B cell (primary cell): Measurements from ENCODE around the gene SOX13. TPM values are rescaled to one million over a fixed set of nuclear protein-coding genes. Genes with fewer than 3 reads are reported as not detected.
"Not testable (repeated sequence)": the region's sequence is repeated elsewhere in the genome, so short reads cannot be mapped to it uniquely, and the experiment has no call there.

ENCODE experiments used
- ATAC-seq: fragments of 200-7000 bp; cut with Tn5 transposase; one replicate; pipeline ENCODE4 v1.10.0; 2021; ENCODE audit warnings: low read depth, mild to moderate bottlenecking, moderate number of reproducible peaks, moderate library complexity
- CTCF ChIA-PET: fragments of 350-600 bp; sonication (Branson Sonifier 250); formaldehyde crosslinking; loops from one replicate; lab custom pipeline; 2021; ENCODE audit warnings: antibody characterized with exemption, inconsistent platforms; lab: Charles Lee
- POLR2A ChIA-PET: fragments of 350-600 bp; sonication (Branson Sonifier 250); formaldehyde crosslinking; loops from one replicate; lab custom pipeline; 2021; ENCODE audit warnings: antibody characterized with exemption; lab: Charles Lee
- DNase-seq: peaks from one replicate; pipeline ENCODE4 v3.0.0; 2013
- H2AFZ ChIP-seq: 2 replicates; pipeline ENCODE4 v1.6.1; 2012; ENCODE audit warnings: mild to moderate bottlenecking, low read depth, low read length; ENCODE audit not compliant: insufficient read depth, poor library complexity, severe bottlenecking
- H3K27ac ChIP-seq, 2 donors: 1 replicate in 1 of 2; 2 replicates in 1 of 2; pipeline ENCODE4 v1.5.1; 2012 to 2013; ENCODE audit warnings: low read length in 2 of 2, mild to moderate bottlenecking in 2 of 2, moderate library complexity in 1 of 2
- H3K27me3 ChIP-seq, 4 experiments: fragments of 200-600 bp in 1 of 4; sonication (generic) in 1 of 4; replicated peaks in 1 of 4; 1 replicate in 2 of 4; 2 replicates in 2 of 4; pipeline versions ENCODE4 v1.6.1 to v1.7.0; 2013 to 2016; ENCODE audit warnings: low read length in 3 of 4, mild to moderate bottlenecking in 2 of 4, mixed read lengths in 1 of 4, moderate library complexity in 1 of 4; ENCODE audit not compliant: insufficient read depth in 4 of 4, control insufficient read depth in 3 of 4; ENCODE audit errors: control extremely low read depth in 1 of 4
- H3K36me3 ChIP-seq, 2 experiments: replicated peaks in 1 of 2; 1 replicate in 1 of 2; 2 replicates in 1 of 2; pipeline versions ENCODE4 v1.6.1 to v1.7.1; 2013; ENCODE audit warnings: low read length in 1 of 2; ENCODE audit not compliant: insufficient read depth in 2 of 2, control insufficient read depth in 1 of 2; ENCODE audit errors: control extremely low read depth in 1 of 2, extremely low read depth in 1 of 2
- H3K4me1 ChIP-seq, 2 donors: fragments of 200-600 bp in 1 of 2; sonication (generic) in 1 of 2; 1 replicate in 1 of 2; 2 replicates in 1 of 2; pipeline versions ENCODE4 v1.5.1 to v1.6.1; 2013 to 2017; ENCODE audit warnings: low read length in 2 of 2; ENCODE audit not compliant: control insufficient read depth in 2 of 2, insufficient read depth in 2 of 2
- H3K4me2 ChIP-seq: replicated peaks from 2 replicates; pipeline ENCODE3; 2012; ENCODE audit warnings: mild to moderate bottlenecking, low read depth, low read length; ENCODE audit not compliant: poor library complexity, severe bottlenecking
- H3K4me3 ChIP-seq, 5 experiments: fragments of 200-600 bp in 1 of 5; sonication (generic) in 1 of 5; 1 replicate in 3 of 5; 2 replicates in 2 of 5; pipeline versions ENCODE4 v1.5.1 to v1.7.0; 2011 to 2016; ENCODE audit warnings: low read length in 4 of 5, mild to moderate bottlenecking in 4 of 5, low read depth in 2 of 5, control low read depth in 1 of 5, moderate library complexity in 1 of 5; ENCODE audit not compliant: insufficient read depth in 1 of 5; ENCODE audit errors: control extremely low read depth in 1 of 5, extremely low read depth in 1 of 5
- H3K79me2 ChIP-seq: fragments of 200-600 bp; sonication (generic); one replicate; pipeline ENCODE4 v1.6.0; 2016; ENCODE audit warnings: low read length; ENCODE audit not compliant: control insufficient read depth, insufficient read depth
- H3K9ac ChIP-seq: fragments of 200-600 bp; sonication (generic); 2 replicates; pipeline ENCODE4 v1.6.1; 2017; ENCODE audit warnings: mild to moderate bottlenecking, low read length, moderate library complexity
- H3K9me3 ChIP-seq, 3 donors: one replicate each; pipeline versions ENCODE4 v1.6.1 to v1.7.1; 2013; ENCODE audit warnings: low read length in 2 of 3; ENCODE audit not compliant: control insufficient read depth in 2 of 3, insufficient read depth in 1 of 3; ENCODE audit errors: control extremely low read depth in 1 of 3
- H4K20me1 ChIP-seq: 2 replicates; pipeline ENCODE4 v1.6.0; 2012; ENCODE audit warnings: mild to moderate bottlenecking, low read length; ENCODE audit not compliant: insufficient read depth, control insufficient read depth, poor library complexity, severe bottlenecking
- H3K27ac Mint-ChIP-seq: one replicate; pipeline ENCODE4 v1.8.0; 2021; ENCODE audit warnings: mixed read lengths
- H3K27me3 Mint-ChIP-seq: one replicate; pipeline ENCODE4 v1.8.0; 2021; ENCODE audit warnings: mixed read lengths
- H3K4me1 Mint-ChIP-seq: one replicate; pipeline ENCODE4 v1.8.0; 2021; ENCODE audit warnings: mixed read lengths
- H3K4me3 Mint-ChIP-seq: one replicate; pipeline ENCODE4 v1.8.0; 2021; ENCODE audit warnings: mixed read lengths
- H3K9me3 Mint-ChIP-seq: one replicate; pipeline ENCODE4 v1.8.0; 2022; ENCODE audit warnings: mixed read lengths; ENCODE audit not compliant: insufficient read depth
- EZH2 ChIP-seq: IDR thresholded peaks from 2 replicates; pipeline ENCODE4 v1.6.1; 2012; ENCODE audit warnings: borderline replicate concordance, low read depth, mild to moderate bottlenecking, moderate library complexity, low read length; ENCODE audit not compliant: insufficient read depth, poor library complexity, severe bottlenecking
- WGBS: methylation state at CpG from one replicate; pipeline ENCODE4 v1.1.5; 2013; ENCODE audit warnings: missing lambda C conversion rate; ENCODE audit not compliant: insufficient coverage; 5-methylcytosine and 5-hydroxymethylcytosine counted together
- intact Hi-C: fragments of 100-400 bp; cut with micrococcal nuclease; formaldehyde crosslinking; loops from one replicate; pipeline ENCODE4 v1.10.0; 2022
- polyA plus RNA-seq: library from polyadenylated mRNA; depleted of rRNA; stranded (reverse); fragments of >200 nt; gene quantifications from 2 replicates; pipeline ENCODE4 v1.2.3, GENCODE V29; 2012
- total RNA-seq, 2 donors: library from RNA; stranded (reverse); fragments of 120-200 nt in 1 of 2; gene quantifications; 1 replicate in 1 of 2; 2 replicates in 1 of 2; pipeline versions ENCODE4 v1.2.3 to v1.2.4, GENCODE V29; 2013 to 2022
- TF ChIP-seq, protein P1 (sequence below): fragments of 200-600 bp; IDR thresholded peaks from one replicate; pipeline ENCODE4 v1.8.0; 2022; ENCODE audit warnings: antibody characterized with exemption, mild to moderate bottlenecking

SOX13 gene
- total and polyA plus RNA-seq, 2 donors (not counting 1 experiment from before 2014, with no cell fraction given) = 0.15 to 1.3 TPM

DNA sequence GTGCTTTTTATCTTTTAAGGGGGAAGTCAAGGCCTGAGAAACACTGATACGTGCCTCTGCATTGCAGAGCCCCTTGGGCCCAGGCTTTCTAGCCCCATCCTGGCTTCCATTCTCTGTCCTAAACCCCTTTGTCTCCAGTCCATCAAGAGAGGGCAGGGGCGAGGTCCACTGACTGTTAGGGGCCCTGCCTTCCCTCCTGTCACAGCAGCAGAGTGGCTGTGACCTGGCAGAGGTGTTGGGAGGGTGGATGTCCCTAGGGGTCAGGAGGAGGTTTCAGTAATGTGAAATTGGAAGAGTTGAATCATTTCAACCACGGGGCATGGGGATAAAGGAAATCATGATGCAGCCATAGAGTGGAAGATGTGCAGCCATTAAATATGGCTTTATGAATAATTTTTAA, 24.0 kb downstream of the SOX13 start:
- Mint-ChIP-seq H3K4me3 (no peak overlapping the region), H3K4me1 (no peaks in the 10 kb centered on the region), H3K9me3 (no peaks in the 10 kb centered on the region), H3K27me3 (peaks cover 24% of the 10 kb centered on the region), H3K27ac (no peak overlapping the region)
- Histone ChIP-seq H3K27me3 (peaks cover 0 to 11% (median 0%) of the 10 kb centered on the region in 4 experiments), H3K36me3 (no peaks in the 10 kb centered on the region), H3K27ac (no peak overlapping the region), H3K4me1 (peaks cover 0 to 3% of the 10 kb centered on the region in 2 donors), H2AFZ (no peak overlapping the region), H3K79me2 (no peaks in the 10 kb centered on the region), H4K20me1 (no peaks in the 10 kb centered on the region), H3K9ac (no peak overlapping the region), H3K4me3 (no peak overlapping the region), H3K9me3 (no peaks in the 10 kb centered on the region), H3K4me2 (no peak overlapping the region)
- CTCF ChIA-PET = no interaction called here
- POLR2A ChIA-PET = no interaction called here
- ATAC-seq = no peak
- 50% methylated on average over 1 of the region's 3 CpGs for WGBS
- DNase-seq = no peak
- intact Hi-C loops = no loop called here
- TF ChIP-seq, protein P1, sequence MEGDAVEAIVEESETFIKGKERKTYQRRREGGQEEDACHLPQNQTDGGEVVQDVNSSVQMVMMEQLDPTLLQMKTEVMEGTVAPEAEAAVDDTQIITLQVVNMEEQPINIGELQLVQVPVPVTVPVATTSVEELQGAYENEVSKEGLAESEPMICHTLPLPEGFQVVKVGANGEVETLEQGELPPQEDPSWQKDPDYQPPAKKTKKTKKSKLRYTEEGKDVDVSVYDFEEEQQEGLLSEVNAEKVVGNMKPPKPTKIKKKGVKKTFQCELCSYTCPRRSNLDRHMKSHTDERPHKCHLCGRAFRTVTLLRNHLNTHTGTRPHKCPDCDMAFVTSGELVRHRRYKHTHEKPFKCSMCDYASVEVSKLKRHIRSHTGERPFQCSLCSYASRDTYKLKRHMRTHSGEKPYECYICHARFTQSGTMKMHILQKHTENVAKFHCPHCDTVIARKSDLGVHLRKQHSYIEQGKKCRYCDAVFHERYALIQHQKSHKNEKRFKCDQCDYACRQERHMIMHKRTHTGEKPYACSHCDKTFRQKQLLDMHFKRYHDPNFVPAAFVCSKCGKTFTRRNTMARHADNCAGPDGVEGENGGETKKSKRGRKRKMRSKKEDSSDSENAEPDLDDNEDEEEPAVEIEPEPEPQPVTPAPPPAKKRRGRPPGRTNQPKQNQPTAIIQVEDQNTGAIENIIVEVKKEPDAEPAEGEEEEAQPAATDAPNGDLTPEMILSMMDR = no peak
- TF ChIP-seq EZH2 = no peak

DNA sequence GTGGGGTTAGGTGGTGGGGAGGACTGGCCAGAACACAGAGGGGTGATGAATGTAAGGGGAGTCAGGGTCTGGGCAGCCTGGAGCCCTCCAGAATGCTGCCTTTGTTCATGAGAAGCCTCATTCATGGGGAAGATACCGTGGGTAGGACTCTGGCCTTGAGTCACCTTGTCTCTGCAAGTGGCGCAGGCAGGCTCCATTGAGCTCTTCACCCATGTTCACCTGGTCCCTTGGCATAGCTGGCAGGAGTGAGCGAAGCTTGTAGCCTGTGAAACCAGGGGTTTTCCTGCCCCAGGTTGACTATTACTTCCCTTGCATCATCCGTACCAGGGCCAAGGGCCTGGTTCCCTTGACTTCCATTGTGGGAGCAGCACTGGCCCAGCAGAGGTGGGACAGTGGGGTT, 25.8 kb downstream of the SOX13 start:
- Histone ChIP-seq H2AFZ (no peak overlapping the region), H3K4me2 (no peak overlapping the region), H3K4me1 (peaks cover 17 to 21% of the 10 kb centered on the region in 2 donors), H3K4me3 (no peak overlapping the region), H4K20me1 (no peaks in the 10 kb centered on the region), H3K36me3 (no peaks in the 10 kb centered on the region), H3K79me2 (no peaks in the 10 kb centered on the region), H3K9ac (no peak overlapping the region), H3K9me3 (no peaks in the 10 kb centered on the region), H3K27ac (no peak overlapping the region), H3K27me3 (peaks cover 0 to 13% (median 0%) of the 10 kb centered on the region in 4 experiments)
- H3K27ac Mint-ChIP-seq = no peak overlapping the region
- no peaks in the 10 kb centered on the region for H3K9me3 Mint-ChIP-seq
- POLR2A ChIA-PET = no interaction called here
- peaks cover 16% of the 10 kb centered on the region for H3K4me1 Mint-ChIP-seq
- intact Hi-C loops = no loop called here
- 88% methylated on average over 4 of the region's 4 CpGs for WGBS
- DNase-seq (no peak), ATAC-seq (no peak)
- CTCF ChIA-PET = interaction anchor here (0.7 to 1.0 kb wide), 2 partner anchors 10 to 87 kb away, joined by 3 read pairs; no protein-coding TSS in a partner anchor
- H3K4me3 Mint-ChIP-seq = no peak overlapping the region
- peaks cover 17% of the 10 kb centered on the region for H3K27me3 Mint-ChIP-seq
- TF ChIP-seq, protein P1 = no peak
- TF ChIP-seq EZH2 = no peak

DNA sequence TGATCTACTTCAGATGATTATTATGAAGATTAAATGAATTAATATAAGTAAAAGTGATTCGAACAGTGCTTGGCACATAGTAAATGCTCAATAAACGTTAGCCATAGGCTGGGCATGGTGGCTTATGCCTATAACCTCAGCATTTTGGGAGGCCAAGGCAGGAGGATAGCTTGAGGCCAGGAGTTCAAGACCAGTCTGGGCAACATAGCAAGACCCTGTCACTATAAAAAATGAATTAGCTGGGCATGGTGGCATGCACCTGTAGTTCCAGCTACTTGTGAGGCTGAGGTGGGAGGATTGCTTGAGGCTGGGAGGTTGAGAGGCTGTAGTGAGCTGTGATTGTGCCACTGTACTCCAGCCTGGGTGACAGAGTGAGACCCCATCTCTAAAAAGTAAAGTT, 26.8 kb downstream of the SOX13 start:
- DNase-seq, H3K9me3 Mint-ChIP-seq, H3K9ac ChIP-seq, H4K20me1 ChIP-seq, H3K4me3 Mint-ChIP-seq, H3K4me2 ChIP-seq, H3K36me3 ChIP-seq, intact Hi-C loops, H3K4me3 ChIP-seq, H3K9me3 ChIP-seq, H3K27ac Mint-ChIP-seq, H3K79me2 ChIP-seq, CTCF ChIA-PET, H3K27ac ChIP-seq, POLR2A ChIA-PET, H2AFZ ChIP-seq, ATAC-seq: not testable (repeated sequence)
- H3K4me1 ChIP-seq = peaks cover 28 to 32% of the 10 kb centered on the region in 2 donors
- peaks cover 13% of the 10 kb centered on the region for H3K27me3 Mint-ChIP-seq
- peaks cover 0 to 13% (median 0%) of the 10 kb centered on the region in 4 experiments for H3K27me3 ChIP-seq
- H3K4me1 Mint-ChIP-seq = peaks cover 25% of the 10 kb centered on the region
- 91% methylated on average over 2 of the region's 2 CpGs for whole genome bisulfite sequencing
